Stimulated activated naive CD4-positive, alpha-beta T cell treated with Interleukin-2 at 50 U/mL for 16 hours (primary cell): ENCODE data around the gene KDM8.

Source experiments
- DNase-seq: peaks from one replicate; lab custom pipeline; 2025; lab: John Stamatoyannopoulos, UW

The KDM8 gene

DNA sequence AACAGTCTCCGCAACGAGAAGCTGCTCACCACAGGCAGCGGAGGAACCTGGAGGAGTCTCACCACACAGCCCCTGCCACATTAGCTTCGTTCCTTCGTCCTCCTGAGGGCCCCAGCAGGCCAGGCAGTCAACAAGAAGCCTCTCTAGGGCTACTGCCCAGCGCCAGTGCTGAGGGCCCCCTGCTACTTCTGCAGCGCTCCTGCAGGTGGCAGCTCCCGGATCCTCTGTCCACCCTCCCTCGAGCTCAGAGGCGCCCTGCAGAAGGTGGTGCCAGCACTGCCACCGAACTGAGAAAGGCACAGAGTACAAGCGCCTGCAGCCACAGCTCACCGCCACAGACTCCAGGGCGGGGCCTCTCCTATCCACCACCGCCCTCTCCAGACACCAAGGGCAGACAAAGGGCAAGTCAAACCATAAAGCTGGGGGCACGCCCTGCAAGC, 27.3 kb downstream of the KDM8 start:
- peak; percentile 62 for DNase-seq

DNA sequence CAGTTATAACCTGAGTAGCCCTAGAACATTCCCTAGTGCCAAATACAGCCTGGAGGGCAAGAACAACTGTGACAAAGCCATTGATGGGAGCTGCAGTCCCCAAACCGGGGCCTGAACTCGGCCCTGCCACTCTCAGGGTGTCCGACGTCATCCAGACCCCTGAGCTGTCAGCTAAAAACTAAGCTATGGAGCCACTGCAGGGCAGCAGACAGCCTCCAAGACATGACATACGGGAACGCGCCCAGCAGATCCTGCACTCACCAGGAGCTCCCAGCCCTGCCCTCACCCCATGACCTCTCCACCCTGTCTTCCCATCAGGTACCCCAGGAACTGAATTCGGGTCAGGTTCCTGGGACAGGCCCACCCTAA, 28.4 kb downstream of the KDM8 start:
- DNase-seq = no peak

DNA sequence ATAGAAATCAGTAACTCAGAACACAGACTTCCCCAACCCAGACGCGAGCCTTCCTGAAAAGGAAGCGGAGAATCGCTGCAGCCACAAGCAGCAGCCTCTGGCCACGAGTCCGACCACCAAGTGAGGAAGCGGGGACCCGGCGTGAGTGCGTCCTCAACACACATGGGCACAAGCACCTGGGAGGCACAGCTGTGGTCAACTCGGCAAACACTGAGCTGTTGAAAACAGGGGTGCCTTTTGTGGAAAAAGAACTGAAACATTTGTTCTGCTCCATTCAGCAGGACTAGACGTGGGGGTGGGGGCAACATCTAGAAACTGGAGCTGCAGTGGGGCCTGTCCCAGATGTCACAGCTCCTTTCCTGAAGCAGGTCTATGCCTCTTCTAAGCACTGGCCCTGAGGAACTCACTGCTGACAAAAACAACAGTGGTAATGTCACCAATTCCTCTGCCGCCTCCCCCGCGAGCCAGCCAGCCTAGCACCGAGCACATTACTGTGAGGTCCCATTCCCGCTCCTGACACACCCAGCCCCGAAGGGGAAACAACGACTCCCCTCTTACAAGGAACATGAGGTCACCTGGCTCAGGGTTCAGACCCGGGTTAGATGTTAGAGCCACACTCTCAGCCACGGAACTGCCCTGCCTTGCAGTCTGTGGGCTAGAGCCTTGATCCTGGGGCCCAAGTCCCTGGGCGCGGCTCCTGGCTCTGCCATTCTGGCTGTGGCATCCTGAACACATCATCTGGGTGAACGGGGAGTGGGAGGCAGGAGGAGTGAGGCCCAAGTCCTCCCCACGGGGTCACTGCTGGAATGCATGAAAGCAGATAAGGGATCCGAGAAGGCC, 29.0 kb downstream of the KDM8 start:
- peak; percentile 27 for DNase-seq

- DNase-seq = no peak
Measured at GRCh38 chr16:27232901-27233625, 29.7 kb downstream of the KDM8 start.

- DNase-seq = no peak
Measured at GRCh38 chr16:27233731-27234130, 30.4 kb downstream of the KDM8 start.

DNA sequence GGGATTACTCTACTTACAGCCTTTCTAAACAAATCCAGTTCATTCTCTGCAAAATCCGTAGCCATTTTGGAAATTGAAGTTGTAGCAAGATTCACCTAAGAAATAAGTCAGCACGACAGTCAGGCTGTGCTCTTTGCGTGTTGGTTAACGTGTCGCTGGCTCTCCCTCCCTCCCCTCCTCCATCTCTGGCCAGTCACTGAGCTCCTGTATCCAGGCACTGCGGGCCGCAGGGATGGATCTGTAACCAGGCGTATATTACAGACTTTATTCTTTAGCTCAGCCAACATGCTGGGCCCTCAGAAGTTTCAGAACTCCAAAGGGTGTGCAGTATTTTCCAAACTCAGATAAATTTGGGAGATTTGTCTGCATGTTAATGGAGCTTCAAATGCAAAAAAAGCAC, 30.8 kb downstream of the KDM8 start:
- no peak for DNase-seq

DNA sequence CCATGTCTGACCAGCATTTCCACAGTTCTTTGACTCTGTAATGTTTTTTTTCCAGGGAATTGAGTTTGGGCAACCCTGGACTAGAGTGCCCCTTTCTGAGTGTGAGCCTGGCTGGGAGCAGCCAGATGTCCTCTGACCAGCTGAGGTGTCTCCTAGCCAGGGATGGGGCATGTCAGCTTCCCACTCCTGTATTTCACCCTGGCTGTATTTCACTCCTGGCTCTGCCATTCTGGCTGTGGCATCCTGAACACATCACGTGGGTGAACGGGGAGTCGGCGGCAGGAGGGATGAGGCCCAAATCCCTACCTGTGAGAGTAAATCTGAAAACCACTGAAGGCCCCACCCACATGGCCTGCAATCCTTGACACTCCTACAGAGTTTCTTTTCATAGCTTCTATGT, 31.3 kb downstream of the KDM8 start:
- DNase-seq = no peak

GRCh38 chr16:27235055-27235937, 32.0 kb downstream of the KDM8 start:
- DNase-seq = peak; percentile 73

DNA sequence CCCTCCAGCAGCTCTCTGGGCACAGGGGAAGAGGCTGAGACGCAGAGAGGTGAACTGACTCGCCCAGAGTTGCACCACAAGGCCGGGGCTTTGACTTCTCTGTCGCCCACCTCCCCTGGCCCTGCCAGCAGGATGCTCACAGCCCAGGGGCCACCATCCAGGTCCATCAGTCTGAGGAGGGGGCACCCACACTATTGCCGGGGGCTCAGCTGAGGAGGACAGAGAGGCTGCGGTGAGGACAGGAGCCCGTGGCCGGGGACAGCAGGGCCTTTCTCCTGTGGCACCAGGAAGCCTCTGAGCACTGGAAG, 32.6 kb downstream of the KDM8 start:
- DNase-seq = no peak

GRCh38 chr16:27236635-27237218, 33.4 kb downstream of the KDM8 start:
- DNase-seq = no peak

GRCh38 chr16:27237219-27238015, 34.1 kb downstream of the KDM8 start:
- peak; percentile 84 for DNase-seq

GRCh38 chr16:27238016-27238587, 34.8 kb downstream of the KDM8 start:
- peak; percentile 42 for DNase-seq

GRCh38 chr16:27238591-27238990, 35.3 kb downstream of the KDM8 start:
- DNase-seq = no peak

GRCh38 chr16:27239026-27239425, 35.7 kb downstream of the KDM8 start:
- no peak for DNase-seq

GRCh38 chr16:27239906-27240655, 36.8 kb downstream of the KDM8 start:
- no peak for DNase-seq

DNA sequence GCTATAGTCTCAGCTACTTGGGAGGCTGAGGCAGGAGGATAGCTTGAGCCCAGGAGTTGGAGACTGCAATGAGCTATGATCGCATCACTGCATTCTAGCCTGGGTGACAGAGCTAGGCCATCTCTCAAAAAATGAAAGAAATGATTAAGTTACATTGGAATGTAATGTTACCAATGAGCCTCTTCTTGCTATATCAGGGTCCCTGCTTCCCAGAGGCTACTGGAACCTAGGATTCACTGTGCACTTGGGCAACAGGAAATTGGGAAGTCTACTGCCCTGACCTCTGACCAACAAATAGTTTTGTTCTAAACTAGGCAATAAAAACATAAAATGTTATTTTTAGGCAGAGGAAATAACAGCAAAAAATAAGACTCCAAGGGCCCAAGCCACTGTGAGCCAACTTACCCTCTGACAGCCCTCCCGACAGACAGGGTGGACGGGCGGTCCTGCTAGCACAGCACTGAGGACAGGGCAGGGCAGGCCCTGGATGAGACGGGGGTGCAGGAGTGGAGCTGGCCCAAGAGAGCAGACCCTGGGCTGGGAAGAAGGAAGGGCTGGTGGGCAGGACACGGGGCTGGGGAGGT, 37.7 kb downstream of the KDM8 start:
- no peak for DNase-seq

GRCh38 chr16:27241658-27242057, 38.3 kb downstream of the KDM8 start:
- no peak for DNase-seq

- no peak for DNase-seq
Measured at GRCh38 chr16:27242398-27242797, 39.1 kb downstream of the KDM8 start.

GRCh38 chr16:27242868-27243590, 39.7 kb downstream of the KDM8 start:
- DNase-seq = no peak
